ENCODE data around the gene TNFAIP8L1.
A peak's percentile ranks its signal among the peaks of the same experiment; 100 is the strongest.

TNFAIP8L1 gene

GRCh38 chr19:4649392-4650047 lies 10.2 kb downstream of the TNFAIP8L1 start:
- no peak for DNase-seq (ENCODE audit: low read depth, low spot score)

GRCh38 chr19:4650159-4650558 lies 10.8 kb downstream of the TNFAIP8L1 start:
- DNase-seq (ENCODE audit: low read depth, low spot score): no peak

- DNase-seq (ENCODE audit: low read depth, low spot score): no peak
Observed at GRCh38 chr19:4652075-4652474, 12.8 kb downstream of the TNFAIP8L1 start.

GRCh38 chr19:4653793-4654436 lies 14.6 kb downstream of the TNFAIP8L1 start:
- no peak for DNase-seq (ENCODE audit: low read depth, low spot score)

- no peak for DNase-seq (ENCODE audit: low read depth, low spot score)
Observed at GRCh38 chr19:4654437-4655361, 15.4 kb downstream of the TNFAIP8L1 start.

- no peak for DNase-seq (ENCODE audit: low read depth, low spot score)
Observed at GRCh38 chr19:4656102-4656501, 16.8 kb downstream of the TNFAIP8L1 start.

GRCh38 chr19:4657262-4657661 lies 17.9 kb downstream of the TNFAIP8L1 start:
- no peak for DNase-seq (ENCODE audit: low read depth, low spot score)

GRCh38 chr19:4657835-4658234 lies 18.5 kb downstream of the TNFAIP8L1 start:
- DNase-seq (ENCODE audit: low read depth, low spot score): no peak

GRCh38 chr19:4660181-4660791 lies 21.0 kb downstream of the TNFAIP8L1 start:
- DNase-seq (ENCODE audit: low read depth, low spot score): no peak

GRCh38 chr19:4660993-4661392 lies 21.7 kb downstream of the TNFAIP8L1 start:
- no peak for DNase-seq (ENCODE audit: low read depth, low spot score)

- no peak for DNase-seq (ENCODE audit: low read depth, low spot score)
Observed at GRCh38 chr19:4662020-4662695, 22.8 kb downstream of the TNFAIP8L1 start.

- DNase-seq (ENCODE audit: low read depth, low spot score): no peak
Observed at GRCh38 chr19:4662812-4663211, 23.5 kb downstream of the TNFAIP8L1 start.

GRCh38 chr19:4664642-4665041 lies 25.3 kb downstream of the TNFAIP8L1 start:
- DNase-seq (ENCODE audit: low read depth, low spot score): no peak

GRCh38 chr19:4669723-4670480 lies 30.6 kb downstream of the TNFAIP8L1 start, which contains the start of gene MYDGF:
Gene MYDGF (minus strand): TSS chr19:4670342. CDS start chr19:4670334, 8 bp downstream.
- DNase-seq (ENCODE audit: low read depth, low spot score): peak; percentile 97

GRCh38 chr19:4671185-4671851 lies 32.0 kb downstream of the TNFAIP8L1 start:
- DNase-seq (ENCODE audit: low read depth, low spot score): no peak

GRCh38 chr19:4673216-4673615 lies 33.9 kb downstream of the TNFAIP8L1 start:
- DNase-seq (ENCODE audit: low read depth, low spot score): no peak

- DNase-seq (ENCODE audit: low read depth, low spot score): no peak
Observed at GRCh38 chr19:4673726-4674125, 34.4 kb downstream of the TNFAIP8L1 start.

- DNase-seq (ENCODE audit: low read depth, low spot score): no peak
Observed at GRCh38 chr19:4675346-4675745, 36.0 kb downstream of the TNFAIP8L1 start.

- DNase-seq (ENCODE audit: low read depth, low spot score): peak; percentile 56
Observed at GRCh38 chr19:4676955-4677731, 37.8 kb downstream of the TNFAIP8L1 start.
